Transverse colon (tissue), 4 donors: ENCODE results near the gene ZBTB39. TPM values are rescaled to one million over a fixed set of nuclear protein-coding genes. Genes with fewer than 3 reads are reported as not detected.
"Not testable (repeated sequence)": the region's sequence is repeated elsewhere in the genome, so short reads cannot be mapped to it uniquely, and the experiment has no call there.

Experiments used
- DNase-seq: peaks from one replicate; pipeline ENCODE4 v3.0.0-alpha.2; 2019
- H3K27ac ChIP-seq, 4 donors: fragments of 200-600 bp; sonication (generic); 2 replicates each; pipeline ENCODE4 v1.5.1; 2016 to 2018; ENCODE audit warnings: inconsistent platforms in 4 of 4
- H3K27me3 ChIP-seq: fragments of 200-600 bp; sonication (generic); 2 replicates; pipeline ENCODE4 v1.5.1; 2017; ENCODE audit warnings: inconsistent platforms
- H3K36me3 ChIP-seq, 4 donors: fragments of 200-600 bp; sonication (generic); 2 replicates each; pipeline ENCODE4 v1.5.1; 2017 to 2019; ENCODE audit warnings: inconsistent platforms in 4 of 4
- H3K4me1 ChIP-seq, 4 donors: fragments of 200-600 bp; sonication (generic); 2 replicates each; pipeline ENCODE4 v1.5.1; 2017 to 2020; ENCODE audit warnings: inconsistent platforms in 4 of 4
- H3K4me3 ChIP-seq, 4 donors: fragments of 200-600 bp; sonication (generic); 1 replicate in 1 of 4; 2 replicates in 3 of 4; pipeline versions ENCODE4 v1.5.1 to v1.6.1; 2017 to 2019; ENCODE audit warnings: inconsistent platforms in 4 of 4
- H3K9me3 ChIP-seq, 2 donors: fragments of 200-600 bp; sonication (generic); 2 replicates each; pipeline ENCODE4 v1.5.1; 2017 to 2019; ENCODE audit warnings: inconsistent platforms in 2 of 2
- EP300 ChIP-seq: sonication (generic); formaldehyde crosslinking; IDR thresholded peaks from one replicate; pipeline ENCODE4 v1.6.1; 2017; ENCODE audit warnings: antibody characterized with exemption, low read depth
- POLR2A ChIP-seq: fragments of 450-650 bp; IDR thresholded peaks from one replicate; pipeline ENCODE4 v1.6.1; 2016; ENCODE audit warnings: antibody characterized with exemption, mild to moderate bottlenecking, moderate library complexity
- POLR2AphosphoS5 ChIP-seq, 3 donors: sonication (generic); formaldehyde crosslinking; IDR thresholded peaks; one replicate each; pipeline ENCODE4 v1.6.1; 2016; ENCODE audit warnings: antibody characterized with exemption in 3 of 3
- WGBS, 2 donors: methylation state at CpG; one replicate each; pipeline ENCODE4 v1.1.5; 2018; ENCODE audit warnings: low coverage in 1 of 2; 5-methylcytosine and 5-hydroxymethylcytosine counted together
- in situ Hi-C, 4 donors: fragments of 200-750 bp; cut with MboI; loops; one replicate each; pipeline versions ENCODE4 v1.15.0 to v1.15.1; 2017; ENCODE audit warnings: low sequenced_read_pairs in 3 of 4, low pct_ligation_motif_present in 1 of 4, low pct_unique_long_range_greater_than_20kb in 1 of 4
- intact Hi-C: fragments of 100-400 bp; cut with DNase I; formaldehyde crosslinking; loops from one replicate; pipeline ENCODE4 v1.15.1; 2023; ENCODE audit warnings: low total_unique reads
- total RNA-seq, 4 donors: library from RNA; depleted of rRNA; stranded (reverse); fragments of >200 nt; gene quantifications; one replicate each; pipeline ENCODE4 v1.1.0, GENCODE V29; 2016
- TF ChIP-seq, protein P1 (sequence below), 5 experiments: fragments of 200-600 bp in 3 of 5; fragments of 450-650 bp in 2 of 5; sonication (generic) in 3 of 5; IDR thresholded peaks; 1 replicate in 2 of 5; 2 replicates in 3 of 5; pipeline ENCODE4 v1.5.1; 2016 to 2017; ENCODE audit warnings: antibody characterized with exemption in 5 of 5, inconsistent platforms in 3 of 5, mild to moderate bottlenecking in 2 of 5, moderate library complexity in 1 of 5

ZBTB39 gene
- total RNA-seq, 4 donors from 2014 or later, result 3.4 to 8.0 (median 4.8) TPM

DNA sequence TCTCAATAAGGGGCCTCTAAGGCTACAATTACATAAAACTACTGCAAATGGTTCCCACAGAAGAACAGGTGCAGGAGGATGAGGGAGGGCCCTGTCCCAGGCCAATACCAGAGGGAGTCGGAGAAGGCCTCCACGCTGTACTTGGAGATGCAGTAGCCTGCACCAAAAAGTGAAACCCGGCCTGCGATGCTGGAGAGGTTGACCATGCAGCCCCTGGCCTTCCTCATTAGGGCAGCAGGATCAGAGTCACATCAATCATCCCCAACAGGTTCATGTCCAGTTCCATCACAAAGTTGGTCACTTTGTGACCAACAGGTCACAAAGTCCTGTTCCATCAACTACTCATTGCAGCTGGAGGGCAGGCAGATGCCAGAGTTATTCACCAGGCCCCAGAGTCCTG lies 23.0 kb downstream of the ZBTB39 start:
- TF ChIP-seq POLR2A (no peak), EP300 (no peak), POLR2AphosphoS5 (IDR thresholded peaks at IDR 0.05) (no peak)
- TF ChIP-seq, protein P1, sequence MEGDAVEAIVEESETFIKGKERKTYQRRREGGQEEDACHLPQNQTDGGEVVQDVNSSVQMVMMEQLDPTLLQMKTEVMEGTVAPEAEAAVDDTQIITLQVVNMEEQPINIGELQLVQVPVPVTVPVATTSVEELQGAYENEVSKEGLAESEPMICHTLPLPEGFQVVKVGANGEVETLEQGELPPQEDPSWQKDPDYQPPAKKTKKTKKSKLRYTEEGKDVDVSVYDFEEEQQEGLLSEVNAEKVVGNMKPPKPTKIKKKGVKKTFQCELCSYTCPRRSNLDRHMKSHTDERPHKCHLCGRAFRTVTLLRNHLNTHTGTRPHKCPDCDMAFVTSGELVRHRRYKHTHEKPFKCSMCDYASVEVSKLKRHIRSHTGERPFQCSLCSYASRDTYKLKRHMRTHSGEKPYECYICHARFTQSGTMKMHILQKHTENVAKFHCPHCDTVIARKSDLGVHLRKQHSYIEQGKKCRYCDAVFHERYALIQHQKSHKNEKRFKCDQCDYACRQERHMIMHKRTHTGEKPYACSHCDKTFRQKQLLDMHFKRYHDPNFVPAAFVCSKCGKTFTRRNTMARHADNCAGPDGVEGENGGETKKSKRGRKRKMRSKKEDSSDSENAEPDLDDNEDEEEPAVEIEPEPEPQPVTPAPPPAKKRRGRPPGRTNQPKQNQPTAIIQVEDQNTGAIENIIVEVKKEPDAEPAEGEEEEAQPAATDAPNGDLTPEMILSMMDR (IDR thresholded peaks at IDR 0.05), result no peak
- no peak for DNase-seq
- Histone ChIP-seq H3K27me3 (no peaks in the 10 kb centered on the region), H3K4me3 (no peak overlapping the region), H3K36me3 (no peaks in the 10 kb centered on the region), H3K27ac (no peak overlapping the region), H3K4me1 (peaks cover 0 to 4% (median 0%) of the 10 kb centered on the region in 4 donors), H3K9me3 (no peaks in the 10 kb centered on the region)
- in situ Hi-C loops (loop anchor here in 1 of 4 donors (10.0 kb wide), 1 partner anchor 139 kb away; no protein-coding TSS in a partner anchor), intact Hi-C loops (no loop called here)
- WGBS, 2 donors, result 81% methylated on average over 4 of the region's 4 CpGs; no CpG with 5 or more reads in 1 of the 2 donors

DNA sequence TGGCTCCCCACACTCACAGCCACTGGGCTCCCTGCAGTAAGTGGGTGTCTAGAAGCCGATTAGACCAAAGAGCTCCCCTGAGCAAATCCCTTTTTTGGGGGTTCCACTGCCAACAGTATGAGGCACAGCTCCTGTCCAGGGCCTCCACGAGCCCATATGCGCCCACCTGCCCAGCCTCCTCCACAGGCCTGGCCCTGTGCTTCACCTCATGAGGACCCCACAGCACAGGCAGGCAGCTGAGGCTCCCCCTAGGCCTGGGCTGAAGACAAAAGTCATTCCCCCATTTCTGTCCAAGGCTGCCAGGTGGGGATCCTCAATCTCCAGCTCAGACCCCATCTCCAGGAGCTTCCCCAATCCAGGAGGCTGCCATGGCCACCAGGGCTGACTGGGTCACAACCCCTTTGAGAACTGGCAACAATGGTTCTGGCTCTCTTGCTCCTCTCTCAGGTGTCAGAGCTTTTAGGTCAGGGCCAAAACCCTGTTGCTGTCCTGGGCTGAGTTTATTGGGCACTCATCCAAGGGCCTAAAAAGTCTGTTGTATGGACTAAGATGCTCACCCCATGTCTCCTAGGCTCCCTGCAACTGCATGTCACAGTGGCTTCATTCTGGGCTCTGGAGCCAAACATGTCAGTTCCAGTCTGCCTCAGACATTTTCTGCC lies 23.6 kb downstream of the ZBTB39 start:
- H3K4me1 ChIP-seq, H3K36me3 ChIP-seq, intact Hi-C loops, H3K4me3 ChIP-seq, H3K9me3 ChIP-seq, H3K27ac ChIP-seq, H3K27me3 ChIP-seq, DNase-seq: not testable (repeated sequence)
- in situ Hi-C loops, result loop anchor here in 1 of 4 donors (10.0 kb wide), 1 partner anchor 138 kb away; no protein-coding TSS in a partner anchor
- 71% methylated on average over 2 of the region's 3 CpGs; no CpG with 5 or more reads in 1 of the 2 donors for WGBS, 2 donors

DNA sequence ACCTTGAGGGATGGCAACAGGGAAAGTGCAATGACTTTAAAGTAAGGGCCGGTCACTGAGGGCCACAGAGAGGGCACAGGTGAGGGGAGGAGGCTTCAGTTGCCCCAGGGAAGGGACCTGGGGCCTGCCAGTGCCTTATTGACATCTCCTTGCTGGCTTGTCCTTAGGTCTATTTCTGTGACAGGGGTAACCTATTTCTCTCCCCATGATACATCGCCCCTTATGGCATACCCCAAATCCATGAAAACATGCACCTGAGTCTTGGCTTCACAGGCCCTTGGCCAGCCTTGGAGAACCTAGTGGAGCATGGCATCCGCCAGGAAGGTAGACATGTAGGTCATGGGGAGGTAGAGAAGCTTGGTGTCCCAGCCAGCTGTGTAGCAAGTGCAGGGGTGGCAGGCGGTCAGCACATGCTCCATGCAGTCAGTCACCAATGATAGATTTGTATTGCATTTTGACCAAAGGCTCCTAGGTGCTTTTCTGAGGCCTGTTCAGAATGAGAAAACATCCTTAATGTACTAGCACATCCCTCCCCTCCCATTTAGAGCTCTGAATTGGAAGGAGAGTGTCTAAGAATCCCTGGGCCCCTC lies 25.3 kb downstream of the ZBTB39 start:
- H3K9me3 ChIP-seq, result no peaks in the 10 kb centered on the region
- H3K36me3 ChIP-seq, result no peaks in the 10 kb centered on the region
- H3K4me1 ChIP-seq, result no peaks in the 10 kb centered on the region
- 95% methylated on average over 4 of the region's 4 CpGs; no CpG with 5 or more reads in 1 of the 2 donors for WGBS, 2 donors
- no peak overlapping the region for H3K27ac ChIP-seq
- no peak for DNase-seq
- intact Hi-C loops, result no loop called here
- in situ Hi-C loops, result loop anchor here in 1 of 4 donors (10.0 kb wide), 1 partner anchor 136 kb away; no protein-coding TSS in a partner anchor
- TF ChIP-seq, protein P1 (IDR thresholded peaks at IDR 0.05), result no peak
- TF ChIP-seq EP300 (no peak), POLR2A (no peak), POLR2AphosphoS5 (IDR thresholded peaks at IDR 0.05) (no peak)
- no peak overlapping the region for H3K4me3 ChIP-seq
- H3K27me3 ChIP-seq, result no peaks in the 10 kb centered on the region

DNA sequence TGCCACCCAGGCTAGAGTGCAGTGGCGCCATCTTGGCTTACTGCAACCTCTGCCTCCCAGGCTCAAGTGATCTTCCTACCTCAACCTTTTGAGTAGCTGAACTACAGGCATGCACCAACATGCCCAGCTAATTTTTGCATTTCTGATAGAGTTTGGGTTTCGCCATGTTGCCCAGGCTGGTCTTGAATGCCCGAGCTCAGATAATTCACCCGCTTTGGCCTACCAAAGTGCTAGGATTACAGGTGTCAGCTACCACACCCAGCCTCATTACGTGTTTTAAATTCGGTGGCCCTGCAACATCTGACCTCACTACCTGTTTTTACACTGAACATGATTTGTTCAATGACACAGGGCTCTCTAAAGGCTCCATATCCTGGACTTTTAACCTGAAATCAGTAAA lies 26.1 kb downstream of the ZBTB39 start:
- intact Hi-C loops (no loop called here), in situ Hi-C loops (loop anchor here in 1 of 4 donors (10.0 kb wide), 1 partner anchor 135 kb away; no protein-coding TSS in a partner anchor)
- H3K36me3 ChIP-seq, result no peaks in the 10 kb centered on the region
- H3K4me3 ChIP-seq, result no peak overlapping the region
- TF ChIP-seq EP300 (no peak), POLR2A (no peak), POLR2AphosphoS5 (IDR thresholded peaks at IDR 0.05) (no peak)
- TF ChIP-seq, protein P1 (IDR thresholded peaks at IDR 0.05), result no peak
- H3K9me3 ChIP-seq, result no peaks in the 10 kb centered on the region
- WGBS, 2 donors, result 94 to 96% methylated on average over 4 to 6 of the region's 6 CpGs
- no peak overlapping the region for H3K27ac ChIP-seq
- H3K27me3 ChIP-seq, result no peaks in the 10 kb centered on the region
- no peak for DNase-seq
- no peaks in the 10 kb centered on the region for H3K4me1 ChIP-seq
